NK-92 (cell line): ENCODE results near the gene POLN.

Experiments
- DNase-seq: peaks from one replicate; lab custom pipeline; 2025; ENCODE audit not compliant: unreplicated experiment; lab: John Stamatoyannopoulos, UW

POLN gene

GRCh38 chr4:2087170-2087569, 154.8 kb downstream of the POLN start:
- no peak for DNase-seq

- DNase-seq = no peak
These were observed 156.4 kb downstream of the POLN start for GRCh38 chr4:2085496-2085901.

- no peak for DNase-seq
These were observed 157.6 kb downstream of the POLN start for GRCh38 chr4:2084316-2084715.

- DNase-seq = no peak
These were observed 158.1 kb downstream of the POLN start for GRCh38 chr4:2083826-2084160.

- no peak for DNase-seq
These were observed 158.7 kb downstream of the POLN start for GRCh38 chr4:2083116-2083825.

- DNase-seq = no peak
These were observed 159.3 kb downstream of the POLN start for GRCh38 chr4:2082627-2083026.

GRCh38 chr4:2082118-2082517, 159.8 kb downstream of the POLN start:
- DNase-seq = no peak

GRCh38 chr4:2081540-2081939, 160.4 kb downstream of the POLN start:
- no peak for DNase-seq

GRCh38 chr4:2080429-2081300, 161.3 kb downstream of the POLN start:
- no peak for DNase-seq

- no peak for DNase-seq
These were observed 162.0 kb downstream of the POLN start for GRCh38 chr4:2079926-2080325.

GRCh38 chr4:2079006-2079405, 162.9 kb downstream of the POLN start:
- DNase-seq = no peak

- no peak for DNase-seq
These were observed 163.3 kb downstream of the POLN start for GRCh38 chr4:2078584-2078983.

GRCh38 chr4:2077537-2078460, 164.1 kb downstream of the POLN start:
- no peak for DNase-seq

GRCh38 chr4:2076908-2077536, 164.9 kb downstream of the POLN start:
- DNase-seq = no peak

- no peak for DNase-seq
These were observed 165.7 kb downstream of the POLN start for GRCh38 chr4:2075987-2076907.

- DNase-seq = no peak
These were observed 166.5 kb downstream of the POLN start for GRCh38 chr4:2075171-2075986.

- DNase-seq = no peak
These were observed 167.3 kb downstream of the POLN start for GRCh38 chr4:2074588-2074987.

- no peak for DNase-seq
These were observed 168.0 kb downstream of the POLN start for GRCh38 chr4:2073808-2074481.
